HCT116 (cell line): Measurements from ENCODE around the gene ERI2. TPM values are rescaled to one million over a fixed set of nuclear protein-coding genes. Genes with fewer than 3 reads are reported as not detected.

Source experiments
- ATAC-seq: fragments of 200-7000 bp; cut with Tn5 transposase; 2 replicates; pipeline ENCODE4 v1.9.1; 2020; ENCODE audit warnings: mild to moderate bottlenecking, moderate library complexity
- BruUV-seq: library from RNA; stranded (reverse); fragments of 400-500 nt; replicated peaks from 2 replicates; lab custom pipeline; 2021; lab: Mats Ljungman, UMichigan
- CTCF ChIA-PET: fragments of 300-600 bp; sonication (Branson Sonifier 250); formaldehyde crosslinking; loops from one replicate; lab custom pipeline; 2021; ENCODE audit warnings: antibody characterized with exemption; lab: Charles Lee
- POLR2A ChIA-PET: fragments of 300-600, 350-600 bp; sonication (Branson Sonifier 250); formaldehyde crosslinking; loops from one replicate; lab custom pipeline; 2021; ENCODE audit warnings: antibody characterized with exemption; lab: Charles Lee
- RAD21 ChIA-PET, 2 experiments: fragments of 300-600 bp; sonication (Branson Sonifier 250); formaldehyde crosslinking; loops; one replicate each; lab custom pipeline; 2023; ENCODE audit warnings: low total read pairs in 2 of 2; ENCODE audit not compliant: uncharacterized antibody in 2 of 2, unreplicated experiment in 2 of 2, low non-redundant PET in 1 of 2; lab: Charles Lee
- DNase-seq: peaks from one replicate; pipeline ENCODE4 v3.0.0-alpha.2; 2010; ENCODE audit warnings: low read depth, low spot score
- H2AFZ ChIP-seq: fragments of 200-600 bp; shearing (Covaris generic), sonication (generic); 2 replicates; pipeline ENCODE4 v1.6.1; 2017; ENCODE audit warnings: low read depth, mixed run types, mixed read lengths, antibody characterized with exemption, low read length; ENCODE audit not compliant: poor library complexity, severe bottlenecking
- H3K27ac ChIP-seq: 2 replicates; pipeline ENCODE4 v1.5.1; 2012; ENCODE audit warnings: low read depth, low read length
- H3K27me3 ChIP-seq: fragments of 200-600 bp; sonication (generic); 2 replicates; pipeline ENCODE4 v1.6.1; 2016; ENCODE audit warnings: mixed run types, low read length, mixed read lengths; ENCODE audit not compliant: insufficient read depth
- H3K36me3 ChIP-seq, 2 experiments: fragments of 200-500 bp in 1 of 2; fragments of 200-600 bp in 1 of 2; sonication (Bioruptor generic) in 1 of 2; sonication (generic) in 1 of 2; 2 replicates each; pipeline versions ENCODE4 v1.5.1 to v1.6.1; 2014 to 2016; ENCODE audit warnings: low read length in 2 of 2, inconsistent platforms in 1 of 2, mixed read lengths in 1 of 2, mixed run types in 1 of 2; ENCODE audit not compliant: insufficient read depth in 2 of 2, control insufficient read depth in 1 of 2
- H3K4me1 ChIP-seq, 2 experiments: fragments of 200-600 bp in 1 of 2; sonication (generic) in 1 of 2; 2 replicates each; pipeline versions ENCODE4 v1.5.1 to v1.6.1; 2012 to 2017; ENCODE audit warnings: low read length in 2 of 2, inconsistent platforms in 1 of 2, mild to moderate bottlenecking in 1 of 2, mixed read lengths in 1 of 2, mixed run types in 1 of 2, moderate library complexity in 1 of 2; ENCODE audit not compliant: insufficient read depth in 2 of 2, control insufficient read depth in 1 of 2
- H3K4me2 ChIP-seq: fragments of 200-600 bp; sonication (generic); 2 replicates; pipeline ENCODE4 v1.6.1; 2017; ENCODE audit warnings: mixed run types, low read length, mixed read lengths
- H3K4me3 ChIP-seq, 2 experiments: fragments of 200-600 bp in 1 of 2; sonication (generic) in 1 of 2; replicated peaks in 1 of 2; 2 replicates each; pipeline ENCODE4 v1.5.1; 2011 to 2016; ENCODE audit warnings: low read length in 2 of 2, control low read depth in 1 of 2, low read depth in 1 of 2, mild to moderate bottlenecking in 1 of 2, mixed read lengths in 1 of 2, mixed run types in 1 of 2
- H3K79me2 ChIP-seq: fragments of 200-600 bp; sonication (generic); 2 replicates; pipeline ENCODE4 v1.6.1; 2017; ENCODE audit warnings: mild to moderate bottlenecking, mixed run types, low read length, moderate library complexity, mixed read lengths; ENCODE audit not compliant: insufficient read depth
- H3K9ac ChIP-seq: fragments of 200-600 bp; sonication (generic); 2 replicates; pipeline ENCODE4 v1.6.1; 2016; ENCODE audit warnings: low read length, mixed read lengths
- H3K9me2 ChIP-seq: fragments of 200-600 bp; sonication (generic), shearing (Covaris generic); 2 replicates; pipeline ENCODE4 v1.6.1; 2017; ENCODE audit warnings: mixed run types, mild to moderate bottlenecking, moderate library complexity; ENCODE audit not compliant: insufficient read depth
- H3K9me3 ChIP-seq, 2 experiments: fragments of 200-500 bp in 1 of 2; fragments of 200-600 bp in 1 of 2; sonication (Bioruptor generic) in 1 of 2; sonication (generic) in 1 of 2; 2 replicates each; pipeline ENCODE4 v1.6.1; 2014 to 2017; ENCODE audit warnings: low read length in 2 of 2, mixed read lengths in 2 of 2, inconsistent platforms in 1 of 2, low read depth in 1 of 2, mild to moderate bottlenecking in 1 of 2, mixed run types in 1 of 2, moderate library complexity in 1 of 2; ENCODE audit not compliant: control insufficient read depth in 1 of 2, insufficient read depth in 1 of 2
- H4K20me1 ChIP-seq: fragments of 200-600 bp; sonication (generic), shearing (Covaris generic); 2 replicates; pipeline ENCODE4 v1.6.1; 2017; ENCODE audit warnings: mixed run types, mild to moderate bottlenecking, moderate library complexity; ENCODE audit not compliant: insufficient read depth
- CEBPB ChIP-seq: IDR thresholded peaks from 2 replicates; pipeline ENCODE4 v1.6.1; 2012; ENCODE audit warnings: low read depth
- CTCF ChIP-seq, 3 experiments: fragments of 200-600 bp in 1 of 3; sonication (generic) in 1 of 3; IDR thresholded peaks in 2 of 3; conservative IDR thresholded peaks in 1 of 3; 2 replicates each; pipeline ENCODE4 v1.5.1; 2012 to 2017; ENCODE audit warnings: low read depth in 2 of 3, low read length in 2 of 3, antibody characterized with exemption in 1 of 3, borderline replicate concordance in 1 of 3, control low read depth in 1 of 3, mild to moderate bottlenecking in 1 of 3, mixed read lengths in 1 of 3, mixed run types in 1 of 3, moderate library complexity in 1 of 3; ENCODE audit not compliant: insufficient read depth in 1 of 3
- EGR1 ChIP-seq: IDR thresholded peaks from 2 replicates; pipeline ENCODE4 v1.6.1; 2012; ENCODE audit warnings: low read depth
- ELF1 ChIP-seq: IDR thresholded peaks from 2 replicates; pipeline ENCODE4 v1.6.1; 2012; ENCODE audit warnings: low read depth, borderline replicate concordance
- EZH2 ChIP-seq: fragments of 200-600 bp; sonication (generic); IDR thresholded peaks from 2 replicates; pipeline ENCODE4 v1.6.1; 2017; ENCODE audit warnings: antibody characterized with exemption, mixed run types
- EZH2phosphoT487 ChIP-seq: fragments of 200-600 bp; IDR thresholded peaks from 2 replicates; pipeline ENCODE4 v1.6.1; 2018; ENCODE audit warnings: antibody characterized with exemption, borderline replicate concordance
- FOSL1 ChIP-seq: IDR thresholded peaks from 2 replicates; pipeline ENCODE4 v1.6.1; 2012; ENCODE audit warnings: low read depth
- MAX ChIP-seq: IDR thresholded peaks from 2 replicates; pipeline ENCODE4 v1.6.1; 2012
- POLR2AphosphoS5 ChIP-seq: IDR thresholded peaks from 2 replicates; pipeline ENCODE4 v1.6.1; 2011; ENCODE audit warnings: mild to moderate bottlenecking, low read depth, low read length, moderate library complexity
- RAD21 ChIP-seq: IDR thresholded peaks from 2 replicates; pipeline ENCODE4 v1.6.1; 2012; ENCODE audit warnings: low read depth, mild to moderate bottlenecking
- REST ChIP-seq: IDR thresholded peaks from 2 replicates; pipeline ENCODE4 v1.6.1; 2012; ENCODE audit warnings: low read depth
- SIN3A ChIP-seq: IDR thresholded peaks from 2 replicates; pipeline ENCODE4 v1.6.1; 2012; ENCODE audit warnings: low read depth
- SP1 ChIP-seq: IDR thresholded peaks from 2 replicates; pipeline ENCODE4 v1.6.1; 2012; ENCODE audit warnings: low read depth
- TCF7L2 ChIP-seq: IDR thresholded peaks from 2 replicates; pipeline ENCODE4 v1.7.0; 2011; ENCODE audit warnings: borderline replicate concordance, inconsistent platforms; ENCODE audit not compliant: insufficient read depth, insufficient read length; ENCODE audit errors: extremely low read depth
- ZFX ChIP-seq: fragments of 450-650 bp; IDR thresholded peaks from 2 replicates; pipeline ENCODE4 v1.6.1; 2017
- intact Hi-C: fragments of 100-400 bp; cut with micrococcal nuclease; formaldehyde crosslinking; loops from 2 replicates; pipeline ENCODE4 v1.10.0; 2022
- total RNA-seq: library from RNA; stranded (reverse); gene quantifications from one replicate; pipeline ENCODE4 v1.2.1, GENCODE V29; 2021; ENCODE audit not compliant: unreplicated experiment

The ERI2 gene
- total RNA-seq, 1 experiment from 2014 or later: 42.1 TPM

- POLR2A ChIA-PET: no interaction called here
- CTCF ChIA-PET: no interaction called here
- intact Hi-C loops: no loop called here
These were observed 17.1 kb downstream of the ERI2 start for GRCh38 chr16:20789130-20789529.

GRCh38 chr16:20784204-20784603 is 22.1 kb downstream of the ERI2 start:
- BruUV-seq: no TSS peak
- ATAC-seq (no peak), DNase-seq (no peak)
- no peaks in the 10 kb centered on the region for H3K36me3 ChIP-seq
- no peaks in the 10 kb centered on the region for H4K20me1 ChIP-seq
- POLR2A ChIA-PET: no interaction called here
- CTCF ChIA-PET: interaction anchor here (1.8 kb wide), 1 partner anchor 9 kb away, joined by 5 read pairs; no protein-coding TSS in a partner anchor
- H3K27ac ChIP-seq: no peak overlapping the region
- no peaks in the 10 kb centered on the region for H3K9me3 ChIP-seq
- no peaks in the 10 kb centered on the region for H3K79me2 ChIP-seq
- no peak overlapping the region for H3K9ac ChIP-seq
- no peak overlapping the region for H3K4me3 ChIP-seq
- RAD21 ChIA-PET: no interaction called here
- no peaks in the 10 kb centered on the region for H3K27me3 ChIP-seq
- intact Hi-C loops: no loop called here
- H3K4me2 ChIP-seq: no peak overlapping the region
- no peaks in the 10 kb centered on the region for H3K9me2 ChIP-seq
- H3K4me1 ChIP-seq: no peaks in the 10 kb centered on the region
- no peak overlapping the region for H2AFZ ChIP-seq
- TF ChIP-seq MAX (no peak), EZH2 (no peak), SIN3A (no peak), CEBPB (no peak), FOSL1 (no peak), EGR1 (no peak), ZFX (no peak), SP1 (no peak), POLR2AphosphoS5 (no peak), RAD21 (no peak), REST (no peak), TCF7L2 (no peak)

More at GRCh38 chr16:20789130-20789529, 17.1 kb downstream of the ERI2 start:
- Histone ChIP-seq H3K9ac (no peak overlapping the region), H3K9me3 (no peaks in the 10 kb centered on the region), H3K79me2 (no peaks in the 10 kb centered on the region), H3K4me1 (no peaks in the 10 kb centered on the region), H3K9me2 (no peaks in the 10 kb centered on the region), H4K20me1 (no peaks in the 10 kb centered on the region), H2AFZ (no peak overlapping the region), H3K4me3 (no peak overlapping the region), H3K4me2 (no peak overlapping the region), H3K27ac (no peak overlapping the region), H3K27me3 (no peaks in the 10 kb centered on the region), H3K36me3 (no peaks in the 10 kb centered on the region)
- RAD21 ChIA-PET: no interaction called here
- no peak for TF ChIP-seq CTCF (IDR thresholded peaks at IDR 0.05 in 2 of 3, conservative IDR thresholded peaks at IDR 0.05 in 1 of 3; ENCODE audit: borderline replicate concordance in 1 of 3, insufficient read depth in 1 of 3, low read depth in 2 of 3, low read length in 2 of 3)
- no peak for TF ChIP-seq ELF1
- TF ChIP-seq EZH2phosphoT487: no peak
- ATAC-seq (no peak), DNase-seq (no peak)
- BruUV-seq: no TSS peak
